B cell (primary cell): ENCODE measurements around the gene S100A3. TPM values are rescaled to one million over a fixed set of nuclear protein-coding genes. Genes with fewer than 3 reads are reported as not detected.

Source experiments
- ATAC-seq: fragments of 200-7000 bp; cut with Tn5 transposase; one replicate; pipeline ENCODE4 v1.10.0; 2021; ENCODE audit warnings: low read depth, mild to moderate bottlenecking, moderate number of reproducible peaks, moderate library complexity
- CTCF ChIA-PET: fragments of 350-600 bp; sonication (Branson Sonifier 250); formaldehyde crosslinking; loops from one replicate; lab custom pipeline; 2021; ENCODE audit warnings: antibody characterized with exemption, inconsistent platforms; lab: Charles Lee
- POLR2A ChIA-PET: fragments of 350-600 bp; sonication (Branson Sonifier 250); formaldehyde crosslinking; loops from one replicate; lab custom pipeline; 2021; ENCODE audit warnings: antibody characterized with exemption; lab: Charles Lee
- DNase-seq: peaks from one replicate; pipeline ENCODE4 v3.0.0; 2013
- H2AFZ ChIP-seq: 2 replicates; pipeline ENCODE4 v1.6.1; 2012; ENCODE audit warnings: mild to moderate bottlenecking, low read depth, low read length; ENCODE audit not compliant: insufficient read depth, poor library complexity, severe bottlenecking
- H3K27ac ChIP-seq, 2 donors: 1 replicate in 1 of 2; 2 replicates in 1 of 2; pipeline ENCODE4 v1.5.1; 2012 to 2013; ENCODE audit warnings: low read length in 2 of 2, mild to moderate bottlenecking in 2 of 2, moderate library complexity in 1 of 2
- H3K27me3 ChIP-seq, 4 experiments: fragments of 200-600 bp in 1 of 4; sonication (generic) in 1 of 4; replicated peaks in 1 of 4; 1 replicate in 2 of 4; 2 replicates in 2 of 4; pipeline versions ENCODE4 v1.6.1 to v1.7.0; 2013 to 2016; ENCODE audit warnings: low read length in 3 of 4, mild to moderate bottlenecking in 2 of 4, mixed read lengths in 1 of 4, moderate library complexity in 1 of 4; ENCODE audit not compliant: insufficient read depth in 4 of 4, control insufficient read depth in 3 of 4; ENCODE audit errors: control extremely low read depth in 1 of 4
- H3K36me3 ChIP-seq, 2 experiments: replicated peaks in 1 of 2; 1 replicate in 1 of 2; 2 replicates in 1 of 2; pipeline versions ENCODE4 v1.6.1 to v1.7.1; 2013; ENCODE audit warnings: low read length in 1 of 2; ENCODE audit not compliant: insufficient read depth in 2 of 2, control insufficient read depth in 1 of 2; ENCODE audit errors: control extremely low read depth in 1 of 2, extremely low read depth in 1 of 2
- H3K4me1 ChIP-seq, 2 donors: fragments of 200-600 bp in 1 of 2; sonication (generic) in 1 of 2; 1 replicate in 1 of 2; 2 replicates in 1 of 2; pipeline versions ENCODE4 v1.5.1 to v1.6.1; 2013 to 2017; ENCODE audit warnings: low read length in 2 of 2; ENCODE audit not compliant: control insufficient read depth in 2 of 2, insufficient read depth in 2 of 2
- H3K4me2 ChIP-seq: replicated peaks from 2 replicates; pipeline ENCODE3; 2012; ENCODE audit warnings: mild to moderate bottlenecking, low read depth, low read length; ENCODE audit not compliant: poor library complexity, severe bottlenecking
- H3K4me3 ChIP-seq, 5 experiments: fragments of 200-600 bp in 1 of 5; sonication (generic) in 1 of 5; 1 replicate in 3 of 5; 2 replicates in 2 of 5; pipeline versions ENCODE4 v1.5.1 to v1.7.0; 2011 to 2016; ENCODE audit warnings: low read length in 4 of 5, mild to moderate bottlenecking in 4 of 5, low read depth in 2 of 5, control low read depth in 1 of 5, moderate library complexity in 1 of 5; ENCODE audit not compliant: insufficient read depth in 1 of 5; ENCODE audit errors: control extremely low read depth in 1 of 5, extremely low read depth in 1 of 5
- H3K79me2 ChIP-seq: fragments of 200-600 bp; sonication (generic); one replicate; pipeline ENCODE4 v1.6.0; 2016; ENCODE audit warnings: low read length; ENCODE audit not compliant: control insufficient read depth, insufficient read depth
- H3K9ac ChIP-seq: fragments of 200-600 bp; sonication (generic); 2 replicates; pipeline ENCODE4 v1.6.1; 2017; ENCODE audit warnings: mild to moderate bottlenecking, low read length, moderate library complexity
- H3K9me3 ChIP-seq, 3 donors: one replicate each; pipeline versions ENCODE4 v1.6.1 to v1.7.1; 2013; ENCODE audit warnings: low read length in 2 of 3; ENCODE audit not compliant: control insufficient read depth in 2 of 3, insufficient read depth in 1 of 3; ENCODE audit errors: control extremely low read depth in 1 of 3
- H4K20me1 ChIP-seq: 2 replicates; pipeline ENCODE4 v1.6.0; 2012; ENCODE audit warnings: mild to moderate bottlenecking, low read length; ENCODE audit not compliant: insufficient read depth, control insufficient read depth, poor library complexity, severe bottlenecking
- H3K27ac Mint-ChIP-seq: one replicate; pipeline ENCODE4 v1.8.0; 2021; ENCODE audit warnings: mixed read lengths
- H3K27me3 Mint-ChIP-seq: one replicate; pipeline ENCODE4 v1.8.0; 2021; ENCODE audit warnings: mixed read lengths
- H3K4me1 Mint-ChIP-seq: one replicate; pipeline ENCODE4 v1.8.0; 2021; ENCODE audit warnings: mixed read lengths
- H3K4me3 Mint-ChIP-seq: one replicate; pipeline ENCODE4 v1.8.0; 2021; ENCODE audit warnings: mixed read lengths
- H3K9me3 Mint-ChIP-seq: one replicate; pipeline ENCODE4 v1.8.0; 2022; ENCODE audit warnings: mixed read lengths; ENCODE audit not compliant: insufficient read depth
- EZH2 ChIP-seq: IDR thresholded peaks from 2 replicates; pipeline ENCODE4 v1.6.1; 2012; ENCODE audit warnings: borderline replicate concordance, low read depth, mild to moderate bottlenecking, moderate library complexity, low read length; ENCODE audit not compliant: insufficient read depth, poor library complexity, severe bottlenecking
- WGBS: methylation state at CpG from one replicate; pipeline ENCODE4 v1.1.5; 2013; ENCODE audit warnings: missing lambda C conversion rate; ENCODE audit not compliant: insufficient coverage; 5-methylcytosine and 5-hydroxymethylcytosine counted together
- intact Hi-C: fragments of 100-400 bp; cut with micrococcal nuclease; formaldehyde crosslinking; loops from one replicate; pipeline ENCODE4 v1.10.0; 2022
- polyA plus RNA-seq: library from polyadenylated mRNA; depleted of rRNA; stranded (reverse); fragments of >200 nt; gene quantifications from 2 replicates; pipeline ENCODE4 v1.2.3, GENCODE V29; 2012
- total RNA-seq, 2 donors: library from RNA; stranded (reverse); fragments of 120-200 nt in 1 of 2; gene quantifications; 1 replicate in 1 of 2; 2 replicates in 1 of 2; pipeline versions ENCODE4 v1.2.3 to v1.2.4, GENCODE V29; 2013 to 2022
- TF ChIP-seq, protein P1 (sequence below): fragments of 200-600 bp; IDR thresholded peaks from one replicate; pipeline ENCODE4 v1.8.0; 2022; ENCODE audit warnings: antibody characterized with exemption, mild to moderate bottlenecking

Gene S100A3
- total and polyA plus RNA-seq, 2 donors (not counting 1 experiment from before 2014, with no cell fraction given), result not detected

DNA sequence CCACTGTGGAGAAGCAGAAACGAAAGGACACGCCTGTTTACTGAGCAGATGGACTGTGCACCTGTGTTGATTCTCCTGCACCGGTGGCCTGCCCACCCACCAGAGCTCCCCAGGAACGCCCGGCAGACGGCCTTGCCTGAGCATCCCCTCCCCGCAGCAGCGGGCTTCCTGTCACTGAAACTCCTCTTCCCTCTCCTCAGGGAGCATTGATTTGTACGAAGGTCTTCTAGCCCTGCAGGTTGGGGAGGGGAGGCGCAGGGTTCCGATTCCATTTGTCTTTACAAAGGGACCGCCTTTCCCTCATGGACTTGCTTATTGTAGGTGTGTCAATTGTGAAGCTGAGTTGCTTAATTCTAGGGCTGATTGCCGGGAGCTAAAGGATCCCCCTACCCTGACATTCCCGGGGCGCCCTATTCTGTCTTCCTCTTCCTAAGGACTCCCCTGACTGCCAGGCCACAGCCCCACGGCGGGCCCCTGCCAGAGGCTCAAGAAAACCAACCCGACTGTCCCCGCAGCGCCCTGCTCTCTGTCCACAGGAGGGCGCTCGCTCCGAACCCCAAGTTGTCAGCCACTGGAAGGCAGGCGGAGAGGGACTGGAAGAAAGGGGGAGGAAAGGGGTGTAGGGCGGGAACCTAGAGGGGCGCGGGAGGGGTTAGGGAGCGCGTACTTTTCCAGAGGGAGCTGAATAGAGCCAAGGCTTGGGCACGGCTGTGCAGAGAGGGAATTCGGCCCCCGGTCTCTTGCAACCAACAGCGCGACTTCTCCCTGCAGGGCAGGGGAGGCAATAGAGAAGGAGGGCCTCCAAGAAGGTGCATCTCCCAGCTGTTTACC, 16.1 kb downstream of the S100A3 start:
- H3K27ac ChIP-seq, result peak overlapping the region; percentile 2 to 26
- H3K27me3 ChIP-seq, result no peaks in the 10 kb centered on the region
- H3K4me1 Mint-ChIP-seq, result peaks cover 41% of the 10 kb centered on the region
- H3K36me3 ChIP-seq, result peaks cover 0 to 4% of the 10 kb centered on the region in 2 experiments
- CTCF ChIA-PET, result interaction anchor here (0.6 to 10.9 kb wide), 23 partner anchors 8 to 454 kb away, joined by 3 to 189 read pairs (median 4); partner anchors contain the start of genes CHTOP, S100A2, S100A3 and S100A4
- POLR2A ChIA-PET, result interaction anchor here (0.6 to 1.8 kb wide), 4 partner anchors 9 to 65 kb away, joined by 5 to 8 read pairs (median 6); partner anchors contain the start of gene S100A2
- no peak overlapping the region for H3K4me3 ChIP-seq
- peaks cover 10% of the 10 kb centered on the region for H3K79me2 ChIP-seq
- DNase-seq (peak; percentile 73), ATAC-seq (peak; percentile 13)
- WGBS, result 8% methylated on average over 15 of the region's 34 CpGs
- H3K4me3 Mint-ChIP-seq, result peak overlapping the region; percentile 47
- H3K9me3 ChIP-seq, result no peaks in the 10 kb centered on the region
- peak overlapping the region; percentile 50 for H3K27ac Mint-ChIP-seq
- peaks cover 38 to 48% of the 10 kb centered on the region in 2 donors for H3K4me1 ChIP-seq
- TF ChIP-seq EZH2, result no peak
- TF ChIP-seq, protein P1, sequence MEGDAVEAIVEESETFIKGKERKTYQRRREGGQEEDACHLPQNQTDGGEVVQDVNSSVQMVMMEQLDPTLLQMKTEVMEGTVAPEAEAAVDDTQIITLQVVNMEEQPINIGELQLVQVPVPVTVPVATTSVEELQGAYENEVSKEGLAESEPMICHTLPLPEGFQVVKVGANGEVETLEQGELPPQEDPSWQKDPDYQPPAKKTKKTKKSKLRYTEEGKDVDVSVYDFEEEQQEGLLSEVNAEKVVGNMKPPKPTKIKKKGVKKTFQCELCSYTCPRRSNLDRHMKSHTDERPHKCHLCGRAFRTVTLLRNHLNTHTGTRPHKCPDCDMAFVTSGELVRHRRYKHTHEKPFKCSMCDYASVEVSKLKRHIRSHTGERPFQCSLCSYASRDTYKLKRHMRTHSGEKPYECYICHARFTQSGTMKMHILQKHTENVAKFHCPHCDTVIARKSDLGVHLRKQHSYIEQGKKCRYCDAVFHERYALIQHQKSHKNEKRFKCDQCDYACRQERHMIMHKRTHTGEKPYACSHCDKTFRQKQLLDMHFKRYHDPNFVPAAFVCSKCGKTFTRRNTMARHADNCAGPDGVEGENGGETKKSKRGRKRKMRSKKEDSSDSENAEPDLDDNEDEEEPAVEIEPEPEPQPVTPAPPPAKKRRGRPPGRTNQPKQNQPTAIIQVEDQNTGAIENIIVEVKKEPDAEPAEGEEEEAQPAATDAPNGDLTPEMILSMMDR, result peak; percentile 71
- H3K27me3 Mint-ChIP-seq, result no peaks in the 10 kb centered on the region
- peak overlapping the region; percentile 51 for H3K4me2 ChIP-seq
- intact Hi-C loops, result loop anchor here (1.0 to 10.0 kb wide), 4 partner anchors 35 to 142 kb away; partner anchors contain the start of genes CHTOP, ILF2 and NPR1
- H3K9me3 Mint-ChIP-seq, result no peaks in the 10 kb centered on the region
- H4K20me1 ChIP-seq, result no peaks in the 10 kb centered on the region
- H2AFZ ChIP-seq, result peak overlapping the region; percentile 64
- H3K9ac ChIP-seq, result no peak overlapping the region
